NCI-H748 (cell line): ENCODE measurements around the gene CCSER1.
A peak's percentile ranks its signal among the peaks of the same experiment; 100 is the strongest.
"Not testable (repeated sequence)": the region's sequence is repeated elsewhere in the genome, so short reads cannot be mapped to it uniquely, and the experiment has no call there.

Source experiments
- DNase-seq: peaks from one replicate; lab custom pipeline; 2025; ENCODE audit not compliant: unreplicated experiment; lab: John Stamatoyannopoulos, UW

The CCSER1 gene

GRCh38 chr4:91113130-91113706 is 986.0 kb downstream of the CCSER1 start:
- DNase-seq = peak; percentile 16

- DNase-seq = peak; percentile 20
These were observed 987.2 kb downstream of the CCSER1 start for GRCh38 chr4:91114386-91114785.

GRCh38 chr4:91116861-91117260 is 989.7 kb downstream of the CCSER1 start:
- peak; percentile 12 for DNase-seq

- no peak for DNase-seq
These were observed 991.4 kb downstream of the CCSER1 start for GRCh38 chr4:91118597-91118996.

- DNase-seq = no peak
These were observed 996.5 kb downstream of the CCSER1 start for GRCh38 chr4:91123742-91124141.

- DNase-seq = peak; percentile 28
These were observed 1000.0 kb downstream of the CCSER1 start for GRCh38 chr4:91127192-91127591.

- DNase-seq = no peak
These were observed 1000.6 kb downstream of the CCSER1 start for GRCh38 chr4:91127831-91128230.

- DNase-seq = no peak
These were observed 1001.3 kb downstream of the CCSER1 start for GRCh38 chr4:91128519-91128918.

GRCh38 chr4:91147067-91147466 is 1019.9 kb downstream of the CCSER1 start:
- no peak for DNase-seq

- DNase-seq = not testable (repeated sequence)
These were observed 1026.8 kb downstream of the CCSER1 start for GRCh38 chr4:91154041-91154440.

- DNase-seq = not testable (repeated sequence)
These were observed 1040.9 kb downstream of the CCSER1 start for GRCh38 chr4:91167864-91168653.

- DNase-seq = no peak
These were observed 1043.6 kb downstream of the CCSER1 start for GRCh38 chr4:91170768-91171167.

- no peak for DNase-seq
These were observed 1044.0 kb downstream of the CCSER1 start for GRCh38 chr4:91171217-91171616.

- not testable (repeated sequence) for DNase-seq
These were observed 1057.9 kb downstream of the CCSER1 start for GRCh38 chr4:91185061-91185460.

- peak; percentile 17 for DNase-seq
These were observed 1071.8 kb downstream of the CCSER1 start for GRCh38 chr4:91198951-91199350.

GRCh38 chr4:91207535-91207934 is 1080.3 kb downstream of the CCSER1 start:
- DNase-seq = no peak

- DNase-seq = no peak
These were observed 1085.0 kb downstream of the CCSER1 start for GRCh38 chr4:91212211-91212610.

GRCh38 chr4:91217831-91218403 is 1090.7 kb downstream of the CCSER1 start:
- not testable (repeated sequence) for DNase-seq

GRCh38 chr4:91220315-91220714 is 1093.1 kb downstream of the CCSER1 start:
- DNase-seq = peak; percentile 1

GRCh38 chr4:91222014-91222413 is 1094.8 kb downstream of the CCSER1 start:
- DNase-seq = no peak

- no peak for DNase-seq
These were observed 1099.7 kb downstream of the CCSER1 start for GRCh38 chr4:91226867-91227266.

- DNase-seq = no peak
These were observed 1101.5 kb downstream of the CCSER1 start for GRCh38 chr4:91228659-91229058.
